Stomach (tissue), 4 donors: ENCODE results near the gene RAB40A.

ENCODE experiments used
- EP300 ChIP-seq: sonication (generic); formaldehyde crosslinking; IDR thresholded peaks from one replicate; pipeline ENCODE4 v1.6.1; 2017; ENCODE audit warnings: antibody characterized with exemption
- POLR2A ChIP-seq, 4 donors: fragments of 450-650 bp; IDR thresholded peaks; one replicate each; pipeline ENCODE4 v1.6.1; 2016; ENCODE audit warnings: antibody characterized with exemption in 4 of 4, control low read depth in 2 of 4, mild to moderate bottlenecking in 1 of 4, moderate library complexity in 1 of 4
- TF ChIP-seq, protein P1 (sequence below), 7 experiments: fragments of 450-650 bp in 4 of 7; fragments of 200-600 bp in 3 of 7; sonication (generic) in 3 of 7; IDR thresholded peaks; one replicate each; pipeline ENCODE4 v1.5.1; 2016 to 2019; ENCODE audit warnings: antibody characterized with exemption in 7 of 7, control low read depth in 2 of 7, mild to moderate bottlenecking in 1 of 7

GRCh38 chrX:103537871-103538387 is 18.6 kb upstream of the RAB40A start:
- TF ChIP-seq POLR2A (IDR thresholded peaks at IDR 0.05) = no peak
- TF ChIP-seq, protein P1, sequence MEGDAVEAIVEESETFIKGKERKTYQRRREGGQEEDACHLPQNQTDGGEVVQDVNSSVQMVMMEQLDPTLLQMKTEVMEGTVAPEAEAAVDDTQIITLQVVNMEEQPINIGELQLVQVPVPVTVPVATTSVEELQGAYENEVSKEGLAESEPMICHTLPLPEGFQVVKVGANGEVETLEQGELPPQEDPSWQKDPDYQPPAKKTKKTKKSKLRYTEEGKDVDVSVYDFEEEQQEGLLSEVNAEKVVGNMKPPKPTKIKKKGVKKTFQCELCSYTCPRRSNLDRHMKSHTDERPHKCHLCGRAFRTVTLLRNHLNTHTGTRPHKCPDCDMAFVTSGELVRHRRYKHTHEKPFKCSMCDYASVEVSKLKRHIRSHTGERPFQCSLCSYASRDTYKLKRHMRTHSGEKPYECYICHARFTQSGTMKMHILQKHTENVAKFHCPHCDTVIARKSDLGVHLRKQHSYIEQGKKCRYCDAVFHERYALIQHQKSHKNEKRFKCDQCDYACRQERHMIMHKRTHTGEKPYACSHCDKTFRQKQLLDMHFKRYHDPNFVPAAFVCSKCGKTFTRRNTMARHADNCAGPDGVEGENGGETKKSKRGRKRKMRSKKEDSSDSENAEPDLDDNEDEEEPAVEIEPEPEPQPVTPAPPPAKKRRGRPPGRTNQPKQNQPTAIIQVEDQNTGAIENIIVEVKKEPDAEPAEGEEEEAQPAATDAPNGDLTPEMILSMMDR (IDR thresholded peaks at IDR 0.05) = no peak
- TF ChIP-seq EP300 = no peak
